Skin epidermis (tissue), 12 donors: ENCODE results near the gene PWP2.
A peak's percentile ranks its signal among the peaks of the same experiment; 100 is the strongest.
"Not testable (repeated sequence)": the region's sequence is repeated elsewhere in the genome, so short reads cannot be mapped to it uniquely, and the experiment has no call there.

Source experiments
- H3K27ac ChIP-seq, 21 experiments: fragments of 200-600 bp; sonication (generic) in 11 of 21; one replicate each; pipeline ENCODE4 v1.5.0; 2020; ENCODE audit warnings: mild to moderate bottlenecking in 3 of 21, inconsistent platforms in 2 of 21, moderate library complexity in 2 of 21
- H3K4me3 ChIP-seq, 7 experiments: fragments of 200-600 bp; sonication (generic) in 2 of 7; one replicate each; pipeline ENCODE4 v1.5.0; 2020; ENCODE audit warnings: inconsistent platforms in 2 of 7, mild to moderate bottlenecking in 2 of 7, moderate library complexity in 1 of 7

PWP2 gene

DNA sequence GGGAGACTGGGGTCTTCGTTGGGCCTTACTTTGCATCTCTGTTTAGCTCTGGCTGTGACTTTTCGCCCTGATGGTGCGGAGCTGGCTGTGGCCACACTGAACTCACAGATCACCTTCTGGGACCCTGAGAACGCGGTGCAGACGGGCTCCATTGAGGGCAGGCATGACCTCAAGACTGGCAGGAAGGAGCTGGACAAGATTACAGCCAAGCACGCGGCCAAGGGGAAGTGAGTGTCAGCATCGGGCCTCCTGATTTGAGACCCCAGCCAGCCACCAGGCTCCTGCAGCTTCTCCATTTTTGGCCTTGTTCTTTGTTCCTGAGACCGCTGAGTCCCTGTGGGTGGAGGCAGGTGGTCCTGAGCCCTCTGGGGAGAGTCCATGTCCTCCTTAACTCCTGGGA is 14.9 kb downstream of the PWP2 start:
- H3K27ac ChIP-seq, H3K4me3 ChIP-seq: not testable (repeated sequence)

GRCh38 chr21:44127827-44128226 is 20.6 kb downstream of the PWP2 start:
- H3K27ac ChIP-seq, H3K4me3 ChIP-seq: not testable (repeated sequence)

GRCh38 chr21:44133715-44134057 is 26.5 kb downstream of the PWP2 start:
- peak overlapping the region in 3 of 7 experiments; percentile 31 to 46 (median 39) for H3K4me3 ChIP-seq

DNA sequence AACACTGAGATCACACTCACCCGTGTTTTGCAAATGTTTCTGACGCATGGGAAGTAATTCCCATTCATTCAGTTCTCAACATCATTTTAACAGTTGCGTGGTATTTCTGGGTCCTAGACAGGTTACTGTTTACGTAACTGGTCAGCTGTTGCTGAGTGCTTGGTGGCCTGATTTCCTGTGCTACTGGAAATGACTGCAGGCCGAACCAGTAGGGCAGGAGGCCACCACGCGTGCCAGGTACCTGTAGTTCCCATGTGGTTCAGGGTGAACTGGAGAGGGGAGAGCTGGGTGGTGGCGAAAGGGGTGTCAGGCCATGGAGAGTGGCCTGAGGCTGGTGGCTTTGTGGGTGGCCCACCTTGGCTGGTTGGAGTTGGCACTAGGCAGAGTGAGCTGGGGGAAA is 27.5 kb downstream of the PWP2 start:
- not testable (repeated sequence) for H3K27ac ChIP-seq, H3K4me3 ChIP-seq

More at GRCh38 chr21:44133715-44134057, 26.5 kb downstream of the PWP2 start:
- H3K27ac ChIP-seq: peak overlapping the region in 3 of 21 experiments; percentile 42 to 77 (median 69)

DNA sequence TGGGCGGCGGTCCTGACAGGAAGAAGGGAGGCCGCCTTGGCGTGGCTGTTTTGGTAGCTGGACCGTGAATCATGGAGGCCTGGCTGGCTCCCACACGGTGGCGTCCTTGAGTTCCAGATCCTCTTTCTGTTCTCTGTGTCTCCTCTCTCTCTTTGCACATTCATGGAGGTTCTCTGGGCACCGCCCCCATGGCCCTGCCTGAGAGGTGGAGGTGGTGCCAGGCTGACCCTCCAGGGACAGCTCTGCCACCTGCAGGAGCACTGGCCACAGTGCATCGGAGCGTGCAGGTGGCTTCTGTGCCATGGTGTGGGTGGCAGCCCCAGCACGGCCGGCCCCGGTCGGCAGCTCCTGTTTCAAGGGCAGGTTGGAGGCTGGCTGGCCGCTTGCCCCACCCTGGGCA is 30.8 kb downstream of the PWP2 start:
- H3K27ac ChIP-seq, H3K4me3 ChIP-seq: not testable (repeated sequence)

GRCh38 chr21:44139787-44140551 is 32.8 kb downstream of the PWP2 start:
- peak overlapping the region in 4 of 21 experiments; percentile 60 to 75 (median 69) for H3K27ac ChIP-seq
- H3K4me3 ChIP-seq: not testable (repeated sequence)

DNA sequence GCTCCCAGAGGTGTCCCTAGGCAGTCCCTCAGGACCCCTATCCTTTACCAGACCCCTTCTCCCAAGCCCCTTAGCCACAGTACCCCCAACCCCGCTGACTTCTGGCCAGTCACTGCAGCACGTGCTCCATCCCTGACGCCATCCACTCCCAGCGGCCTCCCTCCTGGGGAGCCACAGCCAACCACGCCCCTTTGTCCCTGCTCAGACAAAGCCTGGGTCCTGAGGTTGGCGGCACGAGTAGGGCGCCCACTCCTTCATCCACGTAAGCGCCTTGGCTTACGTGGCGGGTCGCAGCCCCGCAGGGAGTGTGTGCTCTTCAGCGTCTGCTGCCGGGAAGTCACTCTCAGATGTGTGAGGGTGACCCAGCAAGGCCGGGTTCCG is 33.3 kb downstream of the PWP2 start:
- not testable (repeated sequence) for H3K27ac ChIP-seq, H3K4me3 ChIP-seq

DNA sequence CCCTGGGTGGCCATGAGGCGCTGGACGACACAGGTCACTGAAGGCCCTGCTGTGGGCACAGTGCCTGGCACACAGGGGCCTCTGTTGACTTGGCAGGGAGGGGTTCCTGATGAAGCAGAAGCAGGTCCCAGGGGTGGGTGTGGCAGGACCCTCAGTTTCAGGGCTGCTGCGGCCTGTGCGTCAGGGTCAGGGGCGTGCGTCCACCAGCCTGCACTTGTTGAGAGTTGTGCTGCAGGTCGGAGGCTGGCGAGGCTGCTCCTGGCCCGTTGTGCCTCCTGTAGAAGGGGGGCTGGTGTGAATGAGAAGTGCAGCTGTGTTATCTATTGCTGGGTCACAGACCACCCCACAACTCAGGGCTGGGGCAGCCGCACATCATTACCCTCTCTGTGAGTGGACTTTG is 35.3 kb downstream of the PWP2 start:
- H3K27ac ChIP-seq, H3K4me3 ChIP-seq: not testable (repeated sequence)

DNA sequence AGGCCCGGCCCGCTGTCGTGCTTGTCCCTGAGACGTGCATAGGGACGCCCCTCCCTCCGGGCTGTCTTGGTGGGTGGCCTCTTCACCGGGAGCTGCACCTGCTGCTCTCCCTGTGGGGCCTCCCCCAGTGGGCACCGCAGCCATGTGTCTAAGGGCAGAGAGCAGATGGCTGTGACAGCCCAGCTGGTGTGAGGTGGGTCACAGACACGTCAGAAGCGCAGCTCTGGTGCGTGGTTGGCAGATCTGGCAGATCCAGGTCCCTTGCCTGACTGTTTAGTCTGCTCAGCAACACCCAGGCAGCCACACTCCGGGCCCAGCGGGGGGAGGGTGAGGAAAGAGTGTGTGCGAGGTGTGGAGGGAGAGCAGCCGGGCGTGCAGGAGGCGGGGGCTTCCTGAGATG is 36.2 kb downstream of the PWP2 start:
- not testable (repeated sequence) for H3K4me3 ChIP-seq, H3K27ac ChIP-seq

DNA sequence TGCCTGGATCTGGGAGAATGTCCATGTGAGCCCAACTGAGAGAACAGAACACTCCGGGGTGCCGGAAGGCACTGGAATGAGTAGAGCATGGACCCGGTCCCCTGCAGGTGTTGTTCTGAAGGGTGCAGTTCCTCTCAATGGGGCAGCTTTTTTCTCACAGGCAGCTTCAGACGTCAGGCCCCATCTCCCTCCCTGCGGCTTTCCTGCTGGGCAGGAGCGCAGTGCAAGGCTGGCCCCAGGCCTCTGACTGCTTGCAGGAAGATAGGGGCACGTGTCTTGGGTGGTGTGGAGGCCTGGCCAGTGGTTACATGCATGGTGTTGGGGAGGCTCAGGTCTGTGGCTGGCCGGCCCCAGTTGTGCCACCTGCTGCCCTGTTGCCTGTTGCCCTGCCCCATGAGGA is 36.8 kb downstream of the PWP2 start:
- peak overlapping the region in 1 of 21 experiments; percentile 46 for H3K27ac ChIP-seq

DNA sequence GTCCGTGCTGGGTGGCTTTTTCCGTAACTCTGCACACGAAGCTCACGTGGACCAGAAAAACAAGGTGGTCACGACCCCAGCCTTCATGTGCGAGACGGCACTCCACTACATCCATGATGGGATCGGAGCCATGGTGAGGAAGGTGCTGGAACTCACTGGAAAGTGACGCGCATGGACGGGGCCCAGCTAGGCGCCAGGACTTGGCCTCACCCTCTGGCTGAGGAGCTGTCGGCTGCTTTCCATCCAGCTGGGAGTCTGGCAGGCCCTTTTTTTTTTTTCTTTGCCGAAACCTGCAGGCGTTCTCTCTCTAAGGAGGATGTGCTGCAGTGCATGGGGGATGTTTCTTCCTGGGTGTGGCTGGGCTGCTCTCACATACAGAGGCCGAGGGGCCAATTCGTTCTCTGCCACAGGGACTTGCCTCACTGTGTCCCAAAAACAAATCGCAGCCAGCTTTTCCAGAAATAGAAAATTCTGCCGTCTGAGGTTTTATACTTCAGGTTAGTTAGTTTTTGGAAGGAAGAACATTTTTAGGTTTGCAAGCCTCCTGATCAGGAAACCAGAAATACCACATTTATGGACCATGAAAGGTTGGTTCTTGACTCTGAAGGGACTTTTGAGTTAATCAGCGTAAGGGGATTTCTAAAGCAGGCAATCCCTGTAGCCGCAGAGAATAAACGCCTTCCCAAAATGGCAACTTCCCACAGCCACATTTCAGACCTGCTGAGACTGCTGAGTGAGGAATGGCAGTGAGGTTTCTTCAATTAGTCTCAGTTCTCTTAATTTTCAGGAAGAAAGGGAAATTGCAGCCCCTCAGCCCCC is 37.8 kb downstream of the PWP2 start:
- not testable (repeated sequence) for H3K4me3 ChIP-seq, H3K27ac ChIP-seq

More for the DNA sequence above, 36.8 kb downstream of the PWP2 start:
- H3K4me3 ChIP-seq: not testable (repeated sequence)

- H3K27ac ChIP-seq, H3K4me3 ChIP-seq: not testable (repeated sequence)
These were observed 38.4 kb downstream of the PWP2 start for GRCh38 chr21:44145616-44146015.

DNA sequence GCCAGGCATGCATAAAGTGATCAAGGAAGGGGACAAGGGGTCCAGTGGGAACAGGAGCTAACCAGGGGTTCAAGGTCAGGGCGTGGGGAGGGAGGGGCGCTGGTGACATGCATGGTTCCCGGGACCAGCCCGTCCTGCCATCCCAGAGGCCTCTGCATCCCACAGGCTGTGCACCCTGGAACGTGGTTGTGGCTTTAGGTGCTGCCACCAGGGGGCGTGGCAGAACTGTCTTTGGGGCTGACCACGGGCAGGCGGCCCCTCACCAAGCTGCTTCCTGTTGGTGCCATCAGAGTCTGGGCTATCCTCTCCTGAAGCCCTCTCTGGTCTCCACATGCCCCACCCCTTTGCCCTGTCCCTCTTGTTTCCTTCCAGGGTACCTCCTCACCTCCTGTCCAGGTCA is 39.9 kb downstream of the PWP2 start:
- H3K4me3 ChIP-seq, H3K27ac ChIP-seq: not testable (repeated sequence)

GRCh38 chr21:44150255-44150654 is 43.1 kb downstream of the PWP2 start:
- H3K27ac ChIP-seq, H3K4me3 ChIP-seq: not testable (repeated sequence)

DNA sequence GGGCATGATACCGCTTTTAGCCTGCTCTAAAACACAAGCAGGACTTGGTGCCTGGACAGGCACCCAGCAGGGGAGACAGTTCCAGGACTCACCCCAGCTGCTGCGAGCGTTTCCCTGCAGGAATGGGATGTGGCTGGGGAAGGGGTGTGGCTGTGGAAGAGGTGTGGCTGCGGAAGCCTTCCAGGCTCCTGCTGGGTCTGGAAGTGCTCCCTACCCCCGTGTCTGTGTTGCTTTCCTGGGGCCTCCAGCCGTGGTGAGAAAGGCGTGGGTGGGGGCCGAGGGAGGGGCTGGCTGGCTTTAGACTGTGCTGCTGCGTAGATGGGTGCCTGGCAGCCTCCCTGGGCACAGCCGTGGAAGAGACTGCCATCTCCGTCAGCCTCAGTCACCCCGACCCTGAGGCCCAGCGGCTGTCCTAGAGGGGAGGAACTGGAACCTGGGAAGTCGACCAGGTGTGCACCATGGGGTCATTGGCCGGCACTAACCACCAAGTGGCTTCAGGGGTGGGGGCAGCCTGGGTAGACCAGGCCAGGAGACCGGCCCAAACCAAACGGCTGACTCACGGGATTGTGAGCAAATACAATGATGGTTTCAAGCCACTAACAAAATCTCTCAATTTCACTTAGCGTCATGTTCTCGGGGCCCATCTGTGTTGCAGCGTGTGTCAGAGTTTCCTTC is 46.2 kb downstream of the PWP2 start:
- H3K27ac ChIP-seq, H3K4me3 ChIP-seq: not testable (repeated sequence)

DNA sequence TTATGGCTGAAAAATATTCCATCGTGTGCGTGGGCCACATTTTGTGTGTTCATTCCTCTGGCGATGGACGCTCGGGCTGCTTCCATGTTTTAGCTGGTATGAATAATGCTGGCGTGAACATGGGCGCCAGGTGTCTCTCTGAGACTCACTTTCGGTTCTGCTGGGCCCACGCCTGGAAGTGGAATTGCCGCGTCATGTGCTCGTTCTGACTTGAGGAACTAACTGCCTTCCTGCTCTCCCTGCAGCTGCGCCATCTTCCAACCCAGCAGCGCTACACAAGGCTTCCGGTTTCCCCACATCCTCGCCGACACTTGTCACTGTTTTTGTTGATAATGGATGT is 46.7 kb downstream of the PWP2 start:
- H3K4me3 ChIP-seq, H3K27ac ChIP-seq: not testable (repeated sequence)

- not testable (repeated sequence) for H3K4me3 ChIP-seq, H3K27ac ChIP-seq
These were observed 47.6 kb downstream of the PWP2 start for GRCh38 chr21:44154816-44155230.

- not testable (repeated sequence) for H3K4me3 ChIP-seq
- peak overlapping the region in 1 of 21 experiments; percentile 46 for H3K27ac ChIP-seq
These were observed 48.2 kb downstream of the PWP2 start for GRCh38 chr21:44155231-44155993.

GRCh38 chr21:44155994-44156380 is 48.8 kb downstream of the PWP2 start:
- not testable (repeated sequence) for H3K4me3 ChIP-seq, H3K27ac ChIP-seq
